Left ventricle myocardium inferior (tissue), 1 donor: ENCODE data around the gene CDKN2B. TPM values are rescaled to one million over a fixed set of nuclear protein-coding genes. Genes with fewer than 3 reads are reported as not detected.

Experiments
- DNase-seq: peaks from one replicate; pipeline ENCODE4 v3.0.0-alpha.2; 2020
- H3K27ac ChIP-seq: fragments of 200-600 bp; replicated peaks from 2 replicates; pipeline ENCODE4 v1.8.0; 2021
- H3K27me3 ChIP-seq: fragments of 200-600 bp; 2 replicates; pipeline ENCODE4 v1.8.0; 2021; ENCODE audit warnings: low read depth
- H3K36me3 ChIP-seq: fragments of 200-600 bp; 2 replicates; pipeline ENCODE4 v1.8.0; 2021
- H3K4me1 ChIP-seq: fragments of 200-600 bp; 2 replicates; pipeline ENCODE4 v1.8.0; 2021
- H3K4me3 ChIP-seq: fragments of 200-600 bp; 2 replicates; pipeline ENCODE4 v1.8.0; 2021; ENCODE audit warnings: mild to moderate bottlenecking, moderate library complexity
- H3K9me3 ChIP-seq: fragments of 200-600 bp; replicated peaks from 2 replicates; pipeline ENCODE4 v1.8.0; 2021
- intact Hi-C: fragments of 100-400 bp; cut with micrococcal nuclease; formaldehyde crosslinking; loops from one replicate; pipeline ENCODE4 v1.11.0; 2022
- total RNA-seq: library from RNA; stranded (reverse); fragmentation: NEBNext Ultra II Directional; extraction: Animal tissue kit (Norgen Biotek cat#: 25700); gene quantifications from one replicate; pipeline ENCODE4 v1.2.1, GENCODE V29; 2021
- TF ChIP-seq, protein P1 (sequence below): fragments of 200-600 bp; IDR thresholded peaks from 2 replicates; pipeline ENCODE4 v1.8.0; 2021; ENCODE audit warnings: antibody characterized with exemption, mild to moderate bottlenecking, borderline replicate concordance
- donor health status: DM: no; HTN: yes; CAD: no; lungs with severe emphysema.

CDKN2B gene
- total RNA-seq, 1 donor from 2014 or later, result 0.82 TPM

DNA sequence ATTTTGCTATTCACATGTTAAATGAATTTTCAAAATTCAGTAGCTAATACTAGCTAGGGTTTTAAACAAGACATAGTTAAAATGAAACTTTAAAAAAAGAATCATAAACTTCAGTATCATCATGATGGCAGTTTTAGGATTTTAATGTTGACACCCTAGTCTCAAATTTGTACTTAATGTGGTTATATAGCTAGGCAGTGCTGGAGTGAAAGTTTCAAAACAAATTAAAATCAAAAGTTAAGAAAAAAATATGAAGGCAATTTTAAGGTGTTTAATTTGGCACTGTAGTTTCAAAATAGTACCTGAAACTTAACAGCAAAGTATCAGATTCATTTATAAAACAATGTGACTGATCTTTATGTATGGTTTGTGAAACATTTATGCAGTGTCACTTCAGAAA, 19.3 kb upstream of the CDKN2B start:
- no peak for DNase-seq
- no peaks in the 10 kb centered on the region for H3K4me1 ChIP-seq
- intact Hi-C loops, result no loop called here
- peaks cover 12% of the 10 kb centered on the region for H3K27me3 ChIP-seq
- H3K36me3 ChIP-seq, result no peaks in the 10 kb centered on the region
- no peaks in the 10 kb centered on the region for H3K9me3 ChIP-seq
- no peak overlapping the region for H3K27ac ChIP-seq
- TF ChIP-seq, protein P1, sequence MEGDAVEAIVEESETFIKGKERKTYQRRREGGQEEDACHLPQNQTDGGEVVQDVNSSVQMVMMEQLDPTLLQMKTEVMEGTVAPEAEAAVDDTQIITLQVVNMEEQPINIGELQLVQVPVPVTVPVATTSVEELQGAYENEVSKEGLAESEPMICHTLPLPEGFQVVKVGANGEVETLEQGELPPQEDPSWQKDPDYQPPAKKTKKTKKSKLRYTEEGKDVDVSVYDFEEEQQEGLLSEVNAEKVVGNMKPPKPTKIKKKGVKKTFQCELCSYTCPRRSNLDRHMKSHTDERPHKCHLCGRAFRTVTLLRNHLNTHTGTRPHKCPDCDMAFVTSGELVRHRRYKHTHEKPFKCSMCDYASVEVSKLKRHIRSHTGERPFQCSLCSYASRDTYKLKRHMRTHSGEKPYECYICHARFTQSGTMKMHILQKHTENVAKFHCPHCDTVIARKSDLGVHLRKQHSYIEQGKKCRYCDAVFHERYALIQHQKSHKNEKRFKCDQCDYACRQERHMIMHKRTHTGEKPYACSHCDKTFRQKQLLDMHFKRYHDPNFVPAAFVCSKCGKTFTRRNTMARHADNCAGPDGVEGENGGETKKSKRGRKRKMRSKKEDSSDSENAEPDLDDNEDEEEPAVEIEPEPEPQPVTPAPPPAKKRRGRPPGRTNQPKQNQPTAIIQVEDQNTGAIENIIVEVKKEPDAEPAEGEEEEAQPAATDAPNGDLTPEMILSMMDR, result no peak
- no peak overlapping the region for H3K4me3 ChIP-seq

DNA sequence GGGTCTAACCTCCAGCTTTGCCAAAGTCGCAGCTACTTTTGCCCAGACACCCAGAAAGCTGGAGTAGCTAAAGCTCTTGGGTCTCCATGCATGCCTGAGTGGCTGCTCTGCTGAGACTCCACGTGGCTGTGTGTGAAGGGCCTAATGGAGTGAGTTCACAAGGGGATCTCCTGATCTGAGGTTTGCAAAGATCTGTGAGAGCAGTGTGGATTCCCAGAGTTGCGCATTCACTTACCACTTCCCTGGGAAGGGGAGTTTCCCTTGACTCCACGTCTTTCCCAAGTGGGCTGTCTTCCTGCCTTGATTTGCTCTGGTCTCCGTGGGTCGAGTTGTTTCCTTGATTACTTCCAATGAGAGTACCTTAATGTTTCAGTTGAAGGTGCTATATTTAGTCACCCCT, 17.6 kb upstream of the CDKN2B start:
- no peaks in the 10 kb centered on the region for H3K36me3 ChIP-seq
- TF ChIP-seq, protein P1, result no peak
- H3K4me3 ChIP-seq, result no peak overlapping the region
- no peak overlapping the region for H3K27ac ChIP-seq
- no peaks in the 10 kb centered on the region for H3K4me1 ChIP-seq
- peaks cover 12% of the 10 kb centered on the region for H3K27me3 ChIP-seq
- intact Hi-C loops, result no loop called here
- no peak for DNase-seq
- H3K9me3 ChIP-seq, result peaks cover 5% of the 10 kb centered on the region

DNA sequence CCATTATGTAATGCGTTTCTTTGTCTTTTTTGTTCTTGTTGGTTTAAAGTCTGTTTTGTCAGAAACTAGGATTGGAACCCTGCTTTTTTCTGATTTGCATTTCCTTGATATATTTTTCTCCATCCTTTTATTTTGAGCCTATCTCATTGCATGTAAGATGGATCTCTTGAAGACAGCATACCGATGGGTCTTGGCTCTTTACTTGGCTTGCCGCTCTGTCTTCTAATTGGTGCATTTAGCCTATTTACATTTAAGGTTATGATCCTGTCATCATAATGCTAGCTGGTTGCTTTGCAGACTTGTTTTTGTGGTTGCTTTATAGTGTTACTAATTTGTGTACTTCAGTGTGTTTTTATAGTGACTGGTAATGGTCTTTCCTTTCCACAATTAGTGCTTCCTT, 13.3 kb upstream of the CDKN2B start:
- Histone ChIP-seq H3K9me3 (peaks cover 22% of the 10 kb centered on the region), H3K27me3 (peaks cover 12% of the 10 kb centered on the region), H3K4me1 (no peaks in the 10 kb centered on the region), H3K4me3 (no peak overlapping the region), H3K36me3 (no peaks in the 10 kb centered on the region), H3K27ac (no peak overlapping the region)
- intact Hi-C loops, result no loop called here
- DNase-seq, result no peak
- TF ChIP-seq, protein P1, result no peak

DNA sequence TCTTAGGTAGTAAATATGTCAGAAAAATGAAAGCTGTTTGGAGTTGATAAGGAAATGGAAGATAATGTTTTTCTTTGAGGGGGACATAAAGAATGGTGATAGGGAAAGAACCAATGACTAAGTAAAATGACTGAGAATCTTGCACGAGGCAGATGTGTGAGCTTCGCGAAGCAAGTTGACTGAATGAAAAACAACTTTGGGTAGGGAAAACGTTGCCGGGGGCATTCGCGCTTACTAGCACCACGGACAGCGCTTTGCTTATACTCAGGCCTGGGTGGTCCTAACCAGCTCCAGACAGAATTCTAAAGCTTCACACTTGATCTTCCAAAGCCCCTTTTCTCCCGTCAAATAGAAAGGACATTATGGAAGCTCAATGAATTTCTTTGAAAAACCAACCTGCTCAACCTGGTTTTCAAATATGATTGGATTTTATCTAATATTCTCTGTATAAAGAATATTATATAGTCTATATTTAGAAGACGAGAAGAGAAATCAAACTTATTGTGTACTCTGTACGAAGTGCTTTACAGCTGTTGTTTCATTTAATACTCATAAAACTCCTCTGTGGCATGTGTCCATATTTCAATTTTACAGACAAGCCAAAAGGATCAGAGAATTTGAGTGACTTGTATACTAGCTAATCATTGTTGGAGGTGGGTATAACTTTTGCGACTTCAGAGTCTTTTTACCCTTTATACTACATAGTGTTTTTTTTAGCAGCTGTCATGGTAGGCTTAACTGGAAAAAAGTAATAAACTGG, 1.9 kb upstream of the CDKN2B start:
- TF ChIP-seq, protein P1, result no peak

DNA sequence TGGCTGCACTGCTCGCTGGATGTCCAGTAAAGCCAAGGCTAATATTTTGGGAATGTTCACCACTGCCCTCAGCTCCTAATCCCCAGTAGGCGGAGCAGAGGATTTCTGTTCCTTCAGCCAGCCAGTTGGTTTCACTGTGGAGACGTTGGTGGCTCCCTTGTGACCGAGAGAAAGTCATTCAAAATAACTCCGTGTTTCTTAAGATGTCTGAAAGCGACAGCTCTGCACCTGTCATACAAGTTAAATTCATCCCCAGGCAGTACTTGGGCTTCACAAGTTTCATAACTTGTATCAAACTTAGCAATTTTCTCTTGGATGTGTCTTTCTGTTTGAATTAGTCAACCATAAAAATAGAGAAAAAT, 382 bp upstream of the CDKN2B start:
- TF ChIP-seq, protein P1, result no peak
- Histone ChIP-seq H3K36me3 (no peaks in the 10 kb centered on the region), H3K9me3 (no peaks in the 10 kb centered on the region), H3K4me1 (peaks cover 20% of the 10 kb centered on the region), H3K4me3 (peak overlapping the region; percentile 84), H3K27ac (peak overlapping the region; percentile 93), H3K27me3 (peaks cover 36% of the 10 kb centered on the region)
- intact Hi-C loops, result loop anchor here (5.0 kb wide), 1 partner anchor 197 kb away; no protein-coding TSS in a partner anchor
- no peak for DNase-seq

More for the DNA sequence above, 1.9 kb upstream of the CDKN2B start:
- no peak for DNase-seq
- no peak overlapping the region for H3K27ac ChIP-seq
- peaks cover 2% of the 10 kb centered on the region for H3K9me3 ChIP-seq
- H3K4me3 ChIP-seq, result no peak overlapping the region
- H3K4me1 ChIP-seq, result peaks cover 20% of the 10 kb centered on the region
- intact Hi-C loops, result no loop called here
- H3K36me3 ChIP-seq, result no peaks in the 10 kb centered on the region
- peaks cover 22% of the 10 kb centered on the region for H3K27me3 ChIP-seq
